Measurements from ENCODE around the gene C2CD2.
A peak's percentile ranks its signal among the peaks of the same experiment; 100 is the strongest.
"Not testable (repeated sequence)": the region's sequence is repeated elsewhere in the genome, so short reads cannot be mapped to it uniquely, and the experiment has no call there.

C2CD2 gene

GRCh38 chr21:41957991-41958766 is 4.4 kb upstream of the C2CD2 start:
- DNase-seq (ENCODE audit: low read depth): peak; percentile 93

GRCh38 chr21:41956926-41957729 is 3.3 kb upstream of the C2CD2 start:
- DNase-seq (ENCODE audit: low read depth): peak; percentile 87

- DNase-seq (ENCODE audit: low read depth): no peak
These were observed 1.7 kb upstream of the C2CD2 start for GRCh38 chr21:41955516-41955915.

- DNase-seq (ENCODE audit: low read depth): no peak
These were observed 1.1 kb upstream of the C2CD2 start for GRCh38 chr21:41954654-41955499.

GRCh38 chr21:41953249-41953830 is 478 bp downstream of the C2CD2 start:
- peak; percentile 21 for DNase-seq (ENCODE audit: low read depth)

- peak; percentile 16 for DNase-seq (ENCODE audit: low read depth)
These were observed 1.1 kb downstream of the C2CD2 start for GRCh38 chr21:41952568-41953248.

GRCh38 chr21:41951876-41952567 is 1.8 kb downstream of the C2CD2 start:
- DNase-seq (ENCODE audit: low read depth): no peak

GRCh38 chr21:41950941-41951351 is 2.9 kb downstream of the C2CD2 start:
- no peak for DNase-seq (ENCODE audit: low read depth)

GRCh38 chr21:41949631-41950030 is 4.2 kb downstream of the C2CD2 start:
- not testable (repeated sequence) for DNase-seq (ENCODE audit: low read depth)

- DNase-seq (ENCODE audit: low read depth): no peak
These were observed 4.9 kb downstream of the C2CD2 start for GRCh38 chr21:41948901-41949300.

- DNase-seq (ENCODE audit: low read depth): peak; percentile 27
These were observed 5.5 kb downstream of the C2CD2 start for GRCh38 chr21:41948078-41948895.

GRCh38 chr21:41945982-41946381 is 7.8 kb downstream of the C2CD2 start:
- DNase-seq (ENCODE audit: low read depth): no peak

- no peak for DNase-seq (ENCODE audit: low read depth)
These were observed 10.0 kb downstream of the C2CD2 start for GRCh38 chr21:41943851-41944250.

GRCh38 chr21:41942457-41942856 is 11.4 kb downstream of the C2CD2 start:
- no peak for DNase-seq (ENCODE audit: low read depth)

- no peak for DNase-seq (ENCODE audit: low read depth)
These were observed 11.9 kb downstream of the C2CD2 start for GRCh38 chr21:41941941-41942340.

- no peak for DNase-seq (ENCODE audit: low read depth)
These were observed 13.4 kb downstream of the C2CD2 start for GRCh38 chr21:41940431-41940830.

- no peak for DNase-seq (ENCODE audit: low read depth)
These were observed 14.4 kb downstream of the C2CD2 start for GRCh38 chr21:41939391-41939790.

- DNase-seq (ENCODE audit: low read depth): peak; percentile 67
These were observed 20.3 kb downstream of the C2CD2 start for GRCh38 chr21:41933313-41934079.
